ENCODE data around the gene TOMM7.

The TOMM7 gene

GRCh38 chr7:22861576-22861975, 38.9 kb upstream of the TOMM7 start:
- H3K36me3 Mint-ChIP-seq (ENCODE audit: low read depth) = peaks cover 45% of the 10 kb centered on the region
- peaks cover 7% of the 10 kb centered on the region for H3K27me3 Mint-ChIP-seq (ENCODE audit: low read depth, poor library complexity)
- DNase-seq = no peak
- H3K4me3 Mint-ChIP-seq = no peak overlapping the region
- no peak overlapping the region for H3K27ac Mint-ChIP-seq
- peaks cover 15% of the 10 kb centered on the region for H3K4me1 Mint-ChIP-seq
- TF ChIP-seq CTCF (IDR thresholded peaks at IDR 0.05) = no peak
- H3K9me3 Mint-ChIP-seq = no peaks in the 10 kb centered on the region

DNA sequence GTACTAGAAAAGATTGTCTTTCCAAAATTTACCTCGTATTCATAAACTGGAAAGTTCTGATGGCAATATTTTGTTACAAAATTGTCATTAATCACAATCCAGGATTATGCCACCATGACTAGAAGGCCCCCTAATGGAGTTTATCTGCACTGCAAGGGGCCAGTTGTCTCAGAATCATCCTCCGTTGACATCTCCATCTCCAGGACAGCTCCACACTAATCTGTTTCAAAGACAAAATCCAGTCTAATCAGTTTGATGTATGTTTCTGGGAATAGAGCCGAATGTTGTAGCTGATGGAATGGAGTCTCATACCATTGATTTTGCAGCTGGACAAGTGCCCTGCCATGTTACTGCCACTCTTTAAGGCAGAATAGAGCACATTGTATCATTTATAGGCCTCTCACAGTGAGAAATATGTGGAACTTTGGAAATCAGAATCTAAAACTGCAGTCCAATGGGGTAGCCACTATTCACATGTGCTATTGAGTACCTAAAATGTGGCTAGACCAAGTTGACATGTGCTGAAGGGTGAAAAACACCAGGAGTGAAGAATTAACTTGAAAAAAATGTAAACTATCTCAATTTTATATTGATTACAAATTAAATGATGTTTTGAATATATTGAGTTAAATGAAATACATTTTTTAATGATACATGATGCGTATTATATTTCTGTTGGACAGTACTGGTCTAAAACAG, 38.3 kb upstream of the TOMM7 start:
- Mint-ChIP-seq H3K27ac (no peak overlapping the region), H3K36me3 (ENCODE audit: low read depth) (peaks cover 51% of the 10 kb centered on the region), H3K4me3 (no peak overlapping the region), H3K4me1 (peaks cover 21% of the 10 kb centered on the region), H3K9me3 (no peaks in the 10 kb centered on the region), H3K27me3 (ENCODE audit: low read depth, poor library complexity) (peaks cover 7% of the 10 kb centered on the region)
- TF ChIP-seq CTCF (IDR thresholded peaks at IDR 0.05) = peak; percentile 44
- DNase-seq = no peak

GRCh38 chr7:22860337-22860736, 37.7 kb upstream of the TOMM7 start:
- H3K4me1 Mint-ChIP-seq = peaks cover 21% of the 10 kb centered on the region

DNA sequence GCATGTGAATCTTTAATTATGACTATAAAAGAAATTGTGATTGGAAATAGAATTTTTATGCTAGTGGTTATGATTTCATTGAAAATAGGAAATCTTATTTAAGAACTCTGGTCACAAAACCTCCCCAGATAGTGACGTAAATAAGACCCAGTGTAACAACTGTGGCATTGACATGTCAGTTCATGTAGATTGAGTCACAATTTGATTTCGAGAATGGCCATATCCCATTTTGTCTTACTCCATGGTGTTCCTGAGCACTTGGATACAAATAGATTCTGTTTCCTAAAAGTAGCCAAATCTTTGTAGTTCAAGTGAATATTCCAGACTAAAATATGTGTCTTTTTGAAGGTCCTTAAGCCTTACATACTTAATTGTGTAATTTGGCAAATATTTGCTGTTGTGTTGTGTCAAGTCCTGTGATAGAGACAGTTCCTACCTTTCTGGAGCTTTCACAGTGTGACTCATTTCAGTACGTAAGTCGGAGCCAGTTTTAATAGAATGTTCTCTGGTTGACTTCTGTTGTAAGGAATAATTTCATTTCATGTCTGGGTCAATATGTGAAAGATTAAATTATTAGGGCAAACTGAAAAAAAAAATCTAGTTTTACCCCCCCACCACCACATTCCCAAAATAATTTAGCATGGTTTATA, 37.1 kb upstream of the TOMM7 start:
- Mint-ChIP-seq H3K9me3 (no peaks in the 10 kb centered on the region), H3K4me3 (no peak overlapping the region), H3K36me3 (ENCODE audit: low read depth) (peaks cover 53% of the 10 kb centered on the region), H3K27me3 (ENCODE audit: low read depth, poor library complexity) (peaks cover 4% of the 10 kb centered on the region), H3K4me1 (peaks cover 21% of the 10 kb centered on the region), H3K27ac (no peak overlapping the region)
- no peak for DNase-seq
- TF ChIP-seq CTCF (IDR thresholded peaks at IDR 0.05) = no peak

More at GRCh38 chr7:22860337-22860736, 37.7 kb upstream of the TOMM7 start:
- Mint-ChIP-seq H3K4me3 (no peak overlapping the region), H3K36me3 (ENCODE audit: low read depth) (peaks cover 53% of the 10 kb centered on the region), H3K9me3 (no peaks in the 10 kb centered on the region), H3K27ac (no peak overlapping the region), H3K27me3 (ENCODE audit: low read depth, poor library complexity) (peaks cover 7% of the 10 kb centered on the region)
- DNase-seq = no peak
- TF ChIP-seq CTCF (IDR thresholded peaks at IDR 0.05) = no peak

DNA sequence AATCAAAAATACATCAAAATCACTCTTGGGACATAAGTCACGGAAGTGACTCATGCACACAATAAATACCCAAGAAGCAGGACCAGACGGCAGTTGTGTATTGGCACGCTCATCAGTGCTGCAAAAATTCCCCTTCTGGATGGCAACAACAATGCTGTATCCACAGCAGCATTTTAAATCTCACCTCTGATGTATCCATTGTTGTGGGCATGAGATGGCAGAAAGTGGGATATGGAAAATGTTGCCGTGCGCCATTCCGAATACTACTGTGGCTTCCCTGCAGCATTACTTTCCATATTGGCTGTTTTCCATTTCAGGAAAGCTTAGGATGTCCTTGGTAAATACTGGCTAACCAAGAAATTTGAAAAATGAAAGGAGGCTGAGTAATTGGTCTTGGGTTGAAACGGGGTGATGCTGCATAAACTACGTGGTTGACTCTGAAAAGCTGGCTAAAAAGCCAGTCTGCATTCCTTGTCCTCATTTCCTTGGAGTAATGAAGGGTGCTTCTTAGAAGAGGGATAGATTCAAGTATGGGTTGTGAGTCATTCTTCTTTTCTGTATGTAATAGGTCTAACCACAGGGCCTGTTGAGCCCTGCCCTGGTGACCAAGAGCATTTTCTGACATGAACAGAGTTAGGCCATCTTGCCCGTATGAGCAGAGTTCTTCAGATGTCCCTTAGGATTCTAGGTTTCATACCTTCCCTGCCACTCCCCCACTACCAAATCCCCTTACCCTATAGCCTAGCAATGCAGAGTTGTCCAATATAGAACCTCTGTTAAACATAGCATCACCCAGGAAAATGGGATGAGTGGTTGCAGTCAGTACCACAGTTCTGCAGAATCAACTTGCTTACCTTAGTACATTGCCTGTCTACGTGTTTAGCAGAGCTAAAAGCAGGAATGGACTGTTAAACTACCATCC, 36.3 kb upstream of the TOMM7 start:
- peak overlapping the region; percentile 66 for H3K27ac Mint-ChIP-seq
- no peak for DNase-seq

More for the DNA sequence above, 36.3 kb upstream of the TOMM7 start:
- Mint-ChIP-seq H3K36me3 (ENCODE audit: low read depth) (peaks cover 46% of the 10 kb centered on the region), H3K27me3 (ENCODE audit: low read depth, poor library complexity) (peaks cover 2% of the 10 kb centered on the region), H3K4me3 (no peak overlapping the region), H3K9me3 (no peaks in the 10 kb centered on the region), H3K4me1 (peaks cover 19% of the 10 kb centered on the region)
- no peak for TF ChIP-seq CTCF (IDR thresholded peaks at IDR 0.05)

All from nephron progenitor cell (in vitro differentiated cells).